Sigmoid colon (tissue), 7 donors: Measurements from ENCODE around the gene SYNPO2. TPM values are rescaled to one million over a fixed set of nuclear protein-coding genes. Genes with fewer than 3 reads are reported as not detected.

Experiments
- DNase-seq: peaks from one replicate; pipeline ENCODE4 v3.0.0-alpha.2; 2019
- H3K27ac ChIP-seq, 4 donors: fragments of 200-600 bp; sonication (generic); one replicate each; pipeline ENCODE4 v1.5.1; 2016 to 2019; ENCODE audit warnings: mild to moderate bottlenecking in 1 of 4
- H3K27me3 ChIP-seq, 3 donors: fragments of 200-600 bp; sonication (generic); one replicate each; pipeline ENCODE4 v1.5.1; 2019; ENCODE audit warnings: mild to moderate bottlenecking in 1 of 3
- H3K36me3 ChIP-seq, 4 donors: fragments of 200-600 bp; sonication (generic); one replicate each; pipeline ENCODE4 v1.5.1; 2016 to 2019
- H3K4me1 ChIP-seq, 4 donors: fragments of 200-600 bp; sonication (generic); one replicate each; pipeline ENCODE4 v1.5.1; 2017 to 2019
- H3K4me3 ChIP-seq, 4 donors: fragments of 200-600 bp; sonication (generic); one replicate each; pipeline ENCODE4 v1.5.1; 2017 to 2019; ENCODE audit warnings: mild to moderate bottlenecking in 2 of 4, moderate library complexity in 1 of 4
- H3K9me3 ChIP-seq, 4 donors: fragments of 200-600 bp in 3 of 4; sonication (generic) in 3 of 4; one replicate each; pipeline versions ENCODE4 v1.5.1 to v1.6.1; 2013 to 2019
- CTCF ChIP-seq, 4 experiments: fragments of 450-650 bp in 3 of 4; fragments of 200-600 bp in 1 of 4; IDR thresholded peaks; one replicate each; pipeline ENCODE4 v1.5.1; 2016 to 2019; ENCODE audit warnings: antibody characterized with exemption in 4 of 4, mild to moderate bottlenecking in 3 of 4, moderate library complexity in 2 of 4
- EP300 ChIP-seq, 4 donors: sonication (generic); formaldehyde crosslinking; IDR thresholded peaks; one replicate each; pipeline ENCODE4 v1.6.1; 2017; ENCODE audit warnings: antibody characterized with exemption in 4 of 4
- POLR2A ChIP-seq, 2 donors: fragments of 450-650 bp; IDR thresholded peaks; one replicate each; pipeline ENCODE4 v1.6.1; 2016; ENCODE audit warnings: antibody characterized with exemption in 2 of 2, mild to moderate bottlenecking in 2 of 2, moderate library complexity in 2 of 2
- POLR2AphosphoS5 ChIP-seq, 4 donors: sonication (generic); formaldehyde crosslinking; IDR thresholded peaks; one replicate each; pipeline ENCODE4 v1.6.1; 2017; ENCODE audit warnings: antibody characterized with exemption in 4 of 4
- WGBS, 2 donors: extraction: QIAGEN DNeasy Blood & Tissue Kit; methylation state at CpG; one replicate each; pipeline ENCODE4 v1.1.7; 2013; 5-methylcytosine and 5-hydroxymethylcytosine counted together
- intact Hi-C: fragments of 100-400 bp; cut with DNase I; formaldehyde crosslinking; loops from one replicate; pipeline ENCODE4 v1.15.1; 2023
- polyA plus RNA-seq, 3 donors: library from polyadenylated mRNA; stranded (reverse); fragments of 200-250 nt; gene quantifications; one replicate each; pipeline ENCODE4 v1.2.3, GENCODE V29; 2013
- total RNA-seq, 4 donors: library from RNA; depleted of rRNA; stranded (reverse); fragments of >200 nt; gene quantifications; one replicate each; pipeline ENCODE4 v1.1.0, GENCODE V29; 2016
- donor health status: healthy with polysubstance abuse.
- donor health status: Bipolar disorder and iron deficiency.
- donor health status: healthy.

SYNPO2 gene
- total and polyA plus RNA-seq, 7 donors = 2.1 to 1,591 (median 611) TPM

- H3K4me1 ChIP-seq = peaks cover 0 to 97% (median 93%) of the 10 kb centered on the region in 4 donors
- WGBS, 2 donors = 50 to 64% methylated on average over 3 of the region's 3 CpGs
- TF ChIP-seq POLR2AphosphoS5 (IDR thresholded peaks at IDR 0.05) (peak in 2 of 4 donors; percentile 26 to 41), POLR2A (IDR thresholded peaks at IDR 0.05) (no peak)
- no peaks in the 10 kb centered on the region for H3K36me3 ChIP-seq
- DNase-seq = no peak
- peak overlapping the region; percentile 82 to 90 (median 86) for H3K27ac ChIP-seq
- H3K9me3 ChIP-seq = no peaks in the 10 kb centered on the region
- H3K27me3 ChIP-seq = no peaks in the 10 kb centered on the region
- no peak overlapping the region for H3K4me3 ChIP-seq
- intact Hi-C loops = no loop called here
These were observed 76.3 kb downstream of the SYNPO2 start for GRCh38 chr4:118964891-118965411.

GRCh38 chr4:118967393-118967792 is 78.7 kb downstream of the SYNPO2 start:
- H3K4me3 ChIP-seq = no peak overlapping the region
- no peaks in the 10 kb centered on the region for H3K36me3 ChIP-seq
- H3K27ac ChIP-seq = peak overlapping the region; percentile 82 to 90 (median 86)
- no peaks in the 10 kb centered on the region for H3K27me3 ChIP-seq
- peak; percentile 62 for DNase-seq
- H3K9me3 ChIP-seq = no peaks in the 10 kb centered on the region
- peaks cover 0 to 99% (median 94%) of the 10 kb centered on the region in 4 donors for H3K4me1 ChIP-seq
- intact Hi-C loops = loop anchor here (2.0 kb wide), 1 partner anchor 71 kb away; no protein-coding TSS in a partner anchor
- WGBS, 2 donors = 78 to 86% methylated on average over 2 of the region's 2 CpGs
- TF ChIP-seq POLR2AphosphoS5 (IDR thresholded peaks at IDR 0.05) (no peak), POLR2A (IDR thresholded peaks at IDR 0.05) (no peak), CTCF (IDR thresholded peaks at IDR 0.05) (no peak), EP300 (IDR thresholded peaks at IDR 0.05) (peak in 1 of 4 donors; percentile 13)

GRCh38 chr4:118968005-118968404 is 79.4 kb downstream of the SYNPO2 start:
- DNase-seq = peak; percentile 89
- Histone ChIP-seq H3K27ac (peak overlapping the region; percentile 82 to 90 (median 86)), H3K4me3 (peak overlapping the region in 2 of 4 donors; percentile 2 to 23), H3K4me1 (peaks cover 0 to 99% (median 93%) of the 10 kb centered on the region in 4 donors), H3K9me3 (no peaks in the 10 kb centered on the region), H3K27me3 (no peaks in the 10 kb centered on the region), H3K36me3 (no peaks in the 10 kb centered on the region)
- intact Hi-C loops = loop anchor here (1.0 to 2.0 kb wide), 4 partner anchors 78 to 227 kb away; partner anchors contain the start of gene SEC24D
- WGBS, 2 donors = 23 to 47% methylated on average over 1 of the region's 1 CpG
- TF ChIP-seq POLR2AphosphoS5 (IDR thresholded peaks at IDR 0.05) = peak in 3 of 4 donors; percentile 52 to 62 (median 53)
- TF ChIP-seq EP300 (IDR thresholded peaks at IDR 0.05) = no peak

- DNase-seq = no peak
- H3K4me1 ChIP-seq = peaks cover 0 to 99% (median 92%) of the 10 kb centered on the region in 4 donors
- no peak for TF ChIP-seq POLR2A (IDR thresholded peaks at IDR 0.05)
- TF ChIP-seq POLR2AphosphoS5 (IDR thresholded peaks at IDR 0.05) = no peak
- no peak for TF ChIP-seq CTCF (IDR thresholded peaks at IDR 0.05)
- TF ChIP-seq EP300 (IDR thresholded peaks at IDR 0.05) = no peak
- H3K9me3 ChIP-seq = no peaks in the 10 kb centered on the region
- H3K36me3 ChIP-seq = no peaks in the 10 kb centered on the region
- 10 to 51% methylated on average over 6 of the region's 6 CpGs for WGBS, 2 donors
- intact Hi-C loops = loop anchor here (1.0 to 2.0 kb wide), 4 partner anchors 79 to 228 kb away; partner anchors contain the start of gene SEC24D
- H3K4me3 ChIP-seq = peak overlapping the region in 1 of 4 donors; percentile 23
- peak overlapping the region; percentile 82 to 90 (median 86) for H3K27ac ChIP-seq
- no peaks in the 10 kb centered on the region for H3K27me3 ChIP-seq
These were observed 80.2 kb downstream of the SYNPO2 start for GRCh38 chr4:118968813-118969212.

- WGBS, 2 donors = 7 to 41% methylated on average over 5 of the region's 5 CpGs
- intact Hi-C loops = loop anchor here (2.0 kb wide), 3 partner anchors 133 to 229 kb away; partner anchors contain the start of gene SEC24D
- H3K4me1 ChIP-seq = peaks cover 0 to 99% (median 92%) of the 10 kb centered on the region in 4 donors
These were observed 80.7 kb downstream of the SYNPO2 start for GRCh38 chr4:118969359-118969758.

More at GRCh38 chr4:118969359-118969758, 80.7 kb downstream of the SYNPO2 start:
- H3K27me3 ChIP-seq = no peaks in the 10 kb centered on the region
- no peaks in the 10 kb centered on the region for H3K36me3 ChIP-seq
- H3K27ac ChIP-seq = peak overlapping the region; percentile 82 to 90 (median 86)
- TF ChIP-seq POLR2AphosphoS5 (IDR thresholded peaks at IDR 0.05) (peak; percentile 56 to 79 (median 74)), POLR2A (IDR thresholded peaks at IDR 0.05) (no peak), CTCF (IDR thresholded peaks at IDR 0.05) (peak in 3 of 4 experiments; percentile 54 to 69 (median 55)), EP300 (IDR thresholded peaks at IDR 0.05) (peak in 1 of 4 donors; percentile 75)
- H3K9me3 ChIP-seq = no peaks in the 10 kb centered on the region
- H3K4me3 ChIP-seq = peak overlapping the region in 1 of 4 donors; percentile 23
- DNase-seq = peak; percentile 90
